GM23338 (cell line): Measurements from ENCODE around the gene A1BG. TPM values are rescaled to one million over a fixed set of nuclear protein-coding genes. Genes with fewer than 3 reads are reported as not detected.

Experiments used
- ATAC-seq: fragments of 200-7000 bp; cut with Tn5 transposase; 3 replicates; pipeline ENCODE4 v1.9.1; 2020
- DNase-seq: peaks from one replicate; pipeline ENCODE4 v3.0.0-alpha.2; 2015; ENCODE audit warnings: low spot score
- H2AFZ ChIP-seq: fragments of 200-600 bp; sonication (generic); 2 replicates; pipeline ENCODE4 v1.8.0; 2016; ENCODE audit warnings: antibody characterized with exemption, mild to moderate bottlenecking, moderate library complexity
- H3F3A ChIP-seq: fragments of 200-600 bp; sonication (generic); replicated peaks from 2 replicates; pipeline ENCODE4 v1.8.0; 2017; ENCODE audit warnings: antibody characterized with exemption, mixed run types, low read depth
- H3K27ac ChIP-seq: fragments of 200-600 bp; sonication (generic); 2 replicates; pipeline ENCODE4 v1.6.1; 2016; ENCODE audit warnings: low read depth
- H3K27me3 ChIP-seq: fragments of 200-600 bp; sonication (generic); 2 replicates; pipeline ENCODE4 v1.8.0; 2016; ENCODE audit warnings: mild to moderate bottlenecking, mixed run types, moderate library complexity; ENCODE audit not compliant: insufficient read depth
- H3K36me3 ChIP-seq: fragments of 200-600 bp; sonication (generic); 2 replicates; pipeline ENCODE4 v1.8.0; 2016; ENCODE audit warnings: mild to moderate bottlenecking; ENCODE audit not compliant: insufficient read depth
- H3K4me1 ChIP-seq: fragments of 200-600 bp; sonication (generic); 2 replicates; pipeline ENCODE4 v1.8.0; 2016; ENCODE audit warnings: mild to moderate bottlenecking, moderate library complexity; ENCODE audit not compliant: insufficient read depth
- H3K4me2 ChIP-seq: fragments of 200-600 bp; sonication (generic); 2 replicates; pipeline ENCODE4 v1.7.1; 2017; ENCODE audit warnings: mixed run types
- H3K4me3 ChIP-seq: fragments of 200-600 bp; sonication (generic); 2 replicates; pipeline ENCODE4 v1.6.1; 2016; ENCODE audit warnings: mixed run types
- H3K79me2 ChIP-seq: fragments of 200-600 bp; sonication (generic); replicated peaks from 2 replicates; pipeline ENCODE4 v1.8.0; 2017; ENCODE audit warnings: mild to moderate bottlenecking; ENCODE audit not compliant: insufficient read depth
- H3K9me2 ChIP-seq: fragments of 200-600 bp; sonication (generic); 2 replicates; pipeline ENCODE4 v1.8.0; 2017; ENCODE audit not compliant: insufficient read depth
- H4K20me1 ChIP-seq: fragments of 200-600 bp; sonication (generic); replicated peaks from 2 replicates; pipeline ENCODE4 v1.8.0; 2017; ENCODE audit warnings: mild to moderate bottlenecking; ENCODE audit not compliant: insufficient read depth
- H3K27ac Mint-ChIP-seq: 2 replicates; pipeline ENCODE4 v1.8.0; 2020; ENCODE audit warnings: inconsistent platforms, mild to moderate bottlenecking, moderate library complexity, mixed read lengths
- H3K27me3 Mint-ChIP-seq: 3 replicates; pipeline ENCODE4 v1.8.0; 2022; ENCODE audit warnings: low read depth, mild to moderate bottlenecking, moderate library complexity, mixed read lengths, inconsistent platforms; ENCODE audit not compliant: insufficient read depth, poor library complexity
- H3K36me3 Mint-ChIP-seq: 3 replicates; pipeline ENCODE4 v1.8.0; 2021; ENCODE audit warnings: low read depth, mild to moderate bottlenecking, inconsistent platforms, moderate library complexity, mixed read lengths
- H3K4me1 Mint-ChIP-seq: 3 replicates; pipeline ENCODE4 v1.8.0; 2020; ENCODE audit warnings: mild to moderate bottlenecking, inconsistent platforms, mixed read lengths
- H3K4me3 Mint-ChIP-seq: 3 replicates; pipeline ENCODE4 v1.8.0; 2021; ENCODE audit warnings: moderate library complexity, mild to moderate bottlenecking, inconsistent platforms, mixed read lengths
- H3K9me3 Mint-ChIP-seq: 3 replicates; pipeline ENCODE4 v1.8.0; 2020; ENCODE audit warnings: moderate library complexity, mild to moderate bottlenecking, inconsistent platforms, mixed read lengths
- ETS1 ChIP-seq: IDR thresholded peaks from 2 replicates; pipeline ENCODE4 v1.6.1; 2016; ENCODE audit warnings: antibody characterized with exemption
- EZH2 ChIP-seq: fragments of 200-600 bp; sonication (generic); IDR thresholded peaks from one replicate; pipeline ENCODE4 v1.8.0; 2017; ENCODE audit warnings: antibody characterized with exemption, mild to moderate bottlenecking, low read depth; ENCODE audit not compliant: unreplicated experiment
- REST ChIP-seq: IDR thresholded peaks from one replicate; pipeline ENCODE4 v1.6.1; 2018; ENCODE audit warnings: antibody characterized with exemption; ENCODE audit not compliant: unreplicated experiment
- STAT1 ChIP-seq: IDR thresholded peaks from one replicate; pipeline ENCODE4 v1.6.1; 2016; ENCODE audit warnings: antibody characterized with exemption; ENCODE audit not compliant: unreplicated experiment
- ZNF114 ChIP-seq: fragments of 250-450 bp; sonication (Bioruptor Pico); IDR thresholded peaks from 2 replicates; pipeline ENCODE4 v1.5.0; 2020; ENCODE audit warnings: mild to moderate bottlenecking, moderate library complexity
- ZNF462 ChIP-seq: fragments of 250-450 bp; sonication (Bioruptor Pico); IDR thresholded peaks from 2 replicates; pipeline ENCODE4 v1.5.0; 2020; ENCODE audit warnings: mild to moderate bottlenecking, moderate library complexity
- polyA plus RNA-seq: library from polyadenylated mRNA; unstranded; fragments of >200 nt; fragmentation: Nextera tagmentation; extraction: Ambion mirVana; gene quantifications from 2 replicates; pipeline ENCODE4 v1.2.1, GENCODE V29; 2016
- total RNA-seq: library from RNA; depleted of rRNA; stranded (reverse); fragments of >200 nt; shearing (Covaris generic); gene quantifications from 2 replicates; pipeline ENCODE4 v1.2.3, GENCODE V29; 2014

Gene A1BG
- total and polyA plus RNA-seq, 2 experiments from 2014 or later, result 17.7 to 43.5 TPM

GRCh38 chr19:58300620-58301019 is 52.7 kb downstream of the A1BG start:
- DNase-seq (no peak), ATAC-seq (no peak)
- Histone ChIP-seq H3K4me2 (no peak overlapping the region), H3K4me1 (no peaks in the 10 kb centered on the region; the same call in 1 of the 2 replicates), H2AFZ (no peak overlapping the region), H3K27ac (no peak overlapping the region), H3K4me3 (no peak overlapping the region), H4K20me1 (peaks cover 40% of the 10 kb centered on the region), H3K79me2 (peaks cover 32% of the 10 kb centered on the region), H3K36me3 (peaks cover 19% of the 10 kb centered on the region), H3K27me3 (no peaks in the 10 kb centered on the region), H3K9me2 (no peaks in the 10 kb centered on the region), H3F3A (peaks cover 8% of the 10 kb centered on the region; the same call in 1 of the 2 replicates)
- Mint-ChIP-seq H3K27me3 (peaks cover 3% of the 10 kb centered on the region), H3K4me1 (peaks cover 6% of the 10 kb centered on the region; the same call in 1 of the 3 replicates), H3K4me3 (no peak overlapping the region), H3K9me3 (no peaks in the 10 kb centered on the region; the same call in 2 of the 3 replicates), H3K27ac (no peak overlapping the region), H3K36me3 (peaks cover 52% of the 10 kb centered on the region)
- TF ChIP-seq STAT1 (no peak), EZH2 (no peak), ZNF114 (CRISPR knock-in tag) (no peak), ETS1 (no peak), ZNF462 (no peak), REST (peak; percentile 52)
